Bronchial epithelial cell (primary cell): ENCODE data around the gene DRG1. TPM values are rescaled to one million over a fixed set of nuclear protein-coding genes. Genes with fewer than 3 reads are reported as not detected.
"Not testable (repeated sequence)": the region's sequence is repeated elsewhere in the genome, so short reads cannot be mapped to it uniquely, and the experiment has no call there.

Experiments used
- DNase-seq: peaks from one replicate; pipeline ENCODE4 v3.0.0-alpha.2; 2010; ENCODE audit warnings: low read depth
- FAIRE-seq: peaks from 2 replicates; lab custom pipeline; 2011; peaks lifted over from hg19 to GRCh38; lab: Jason Lieb, UNC
- H3K27me3 ChIP-seq: 2 replicates; pipeline ENCODE4 v1.5.1; 2011; ENCODE audit warnings: low read length; ENCODE audit not compliant: control insufficient read depth, insufficient read depth
- H3K36me3 ChIP-seq: 2 replicates; pipeline ENCODE4 v1.5.1; 2011; ENCODE audit warnings: low read length; ENCODE audit not compliant: control insufficient read depth, insufficient read depth
- H3K4me3 ChIP-seq: 2 replicates; pipeline ENCODE4 v1.5.1; 2011; ENCODE audit warnings: mild to moderate bottlenecking, low read depth, low read length, control low read depth
- CTCF ChIP-seq: IDR thresholded peaks from 2 replicates; pipeline ENCODE4 v1.5.1; 2011; ENCODE audit warnings: mild to moderate bottlenecking, moderate library complexity, low read length, control low read depth, inconsistent platforms; ENCODE audit not compliant: insufficient read depth, severe bottlenecking
- total RNA-seq: library from RNA; depleted of rRNA; stranded (reverse); fragments of >200 nt; gene quantifications from 2 replicates; pipeline ENCODE4 v1.2.1, GENCODE V29; 2014

Gene DRG1
- total RNA-seq, 1 donor from 2014 or later = 74.2 TPM

- H3K4me3 ChIP-seq = no peak overlapping the region
- FAIRE-seq = no peak
- no peak for TF ChIP-seq CTCF
- DNase-seq = no peak
- no peaks in the 10 kb centered on the region for H3K27me3 ChIP-seq
- peaks cover 5% of the 10 kb centered on the region for H3K36me3 ChIP-seq
Measured at GRCh38 chr22:31475800-31476199, 76.4 kb downstream of the DRG1 start.

- no peak for DNase-seq
- no peak for FAIRE-seq
- H3K27me3 ChIP-seq = no peaks in the 10 kb centered on the region
- H3K36me3 ChIP-seq = peaks cover 6% of the 10 kb centered on the region
- no peak for TF ChIP-seq CTCF
- no peak overlapping the region for H3K4me3 ChIP-seq
Measured at GRCh38 chr22:31477329-31477728, 77.9 kb downstream of the DRG1 start.

DNA sequence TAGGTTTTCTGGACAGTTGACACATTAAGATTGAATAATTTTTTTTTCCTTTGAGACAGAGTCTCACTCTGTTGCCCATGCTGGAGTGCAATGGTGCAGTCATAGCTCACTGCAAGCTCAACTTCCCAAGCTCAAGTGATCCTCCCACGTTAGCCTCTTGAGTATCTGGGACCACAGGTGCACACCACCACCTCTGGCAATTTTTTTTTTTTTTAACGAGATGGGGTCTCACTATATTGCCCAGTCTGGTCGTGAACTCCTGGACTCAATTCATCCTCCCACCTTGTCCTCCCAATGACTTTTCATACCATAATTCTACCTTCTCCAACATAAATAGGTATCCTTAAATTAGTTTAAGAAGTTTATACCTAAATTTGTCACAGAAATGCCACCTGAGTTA lies 81.7 kb downstream of the DRG1 start:
- no peak for FAIRE-seq

GRCh38 chr22:31482470-31482869 lies 83.1 kb downstream of the DRG1 start:
- FAIRE-seq, H3K36me3 ChIP-seq, DNase-seq, H3K4me3 ChIP-seq, H3K27me3 ChIP-seq: not testable (repeated sequence)

More for the DNA sequence above, 81.7 kb downstream of the DRG1 start:
- Histone ChIP-seq H3K27me3 (no peaks in the 10 kb centered on the region), H3K4me3 (no peak overlapping the region), H3K36me3 (peaks cover 9% of the 10 kb centered on the region)
- TF ChIP-seq CTCF = no peak
- no peak for DNase-seq

Other genes starting within 250 kb of the DRG1 start
- 58.4 and 73.0 TPM in 2 replicates for gene RNF185, start 239.4 kb upstream of the DRG1 start, total RNA-seq
- gene LIMK2, start 187.3 kb upstream of the DRG1 start, total RNA-seq = 121 and 155 TPM in 2 replicates
- gene PIK3IP1, start 107.1 kb upstream of the DRG1 start, total RNA-seq = 6.3 and 13.3 TPM in 2 replicates
- 3.2 and 5.3 TPM in 2 replicates for gene PATZ1, start 53.3 kb upstream of the DRG1 start, total RNA-seq
- gene EIF4ENIF1, start 90.2 kb downstream of the DRG1 start, total RNA-seq = 5.3 and 12.9 TPM in 2 replicates
- gene SFI1, start 96.9 kb downstream of the DRG1 start, total RNA-seq = 9.0 and 14.5 TPM in 2 replicates